K562 (cell line): ENCODE data around the gene NPR1. TPM values are rescaled to one million over a fixed set of nuclear protein-coding genes. Genes with fewer than 3 reads are reported as not detected.

Experiments
- ATAC-seq: fragments of 200-7000 bp; cut with Tn5 transposase; 3 replicates; pipeline ENCODE4 v1.9.1; 2020; ENCODE audit warnings: moderate library complexity
- BruUV-seq: library from RNA; stranded (reverse); fragments of 400-500 nt; replicated peaks from 2 replicates; lab custom pipeline; 2021; lab: Mats Ljungman, UMichigan
- CTCF ChIA-PET: fragments of 300-600 bp; formaldehyde crosslinking; extraction: SDS; loops from one replicate; lab custom pipeline; 2021; ENCODE audit warnings: low intra/inter-chr PET ratio; lab: Yijun Ruan, JAX
- POLR2A ChIA-PET: fragments of 300-600, 350-650 bp; sonication (Branson Sonifier 250); formaldehyde crosslinking; extraction: SDS; loops from one replicate; lab custom pipeline; 2021; ENCODE audit warnings: antibody characterized with exemption, inconsistent platforms; lab: Yijun Ruan, JAX
- DNase-seq, 4 experiments: peaks; one replicate each; pipeline versions ENCODE4 v3.0.0 to v3.0.0-alpha.2; 2011 to 2018; ENCODE audit warnings: low spot score in 3 of 4, mixed read lengths in 3 of 4; ENCODE audit errors: extremely low read depth in 1 of 4
- FAIRE-seq: peaks from 2 replicates; lab custom pipeline; 2011; peaks lifted over from hg19 to GRCh38; lab: Jason Lieb, UNC
- H2AFZ ChIP-seq: 2 replicates; pipeline ENCODE4 v1.6.0; 2011; ENCODE audit warnings: low read depth, low read length, control low read depth, inconsistent platforms
- H3K27ac ChIP-seq: fragments of 200-600 bp; 3 replicates; pipeline ENCODE4 v1.8.0; 2011; ENCODE audit warnings: low read depth, mild to moderate bottlenecking, control low read depth, inconsistent platforms, low read length, moderate library complexity, mixed read lengths; ENCODE audit errors: extremely low read depth
- H3K27me3 ChIP-seq, 2 experiments: fragments of 300-600 bp in 1 of 2; 2 replicates in 1 of 2; 3 replicates in 1 of 2; pipeline versions ENCODE4 v1.6.0 to v1.8.0; 2011; ENCODE audit warnings: inconsistent platforms in 2 of 2, low read length in 2 of 2, mild to moderate bottlenecking in 1 of 2, mixed read lengths in 1 of 2, moderate library complexity in 1 of 2; ENCODE audit not compliant: control insufficient read depth in 2 of 2, insufficient read depth in 2 of 2
- H3K36me3 ChIP-seq: fragments of 300-600 bp; 3 replicates; pipeline ENCODE4 v1.8.0; 2011; ENCODE audit warnings: mild to moderate bottlenecking, low read length, inconsistent platforms; ENCODE audit not compliant: control insufficient read depth, insufficient read depth
- H3K4me1 ChIP-seq, 2 experiments: fragments of 200-600 bp in 1 of 2; replicated peaks in 1 of 2; 2 replicates in 1 of 2; 3 replicates in 1 of 2; pipeline versions ENCODE4 v1.5.1 to v1.8.0; 2011; ENCODE audit warnings: inconsistent platforms in 2 of 2, low read length in 2 of 2, mild to moderate bottlenecking in 1 of 2, mixed read lengths in 1 of 2, moderate library complexity in 1 of 2; ENCODE audit not compliant: control insufficient read depth in 2 of 2, insufficient read depth in 2 of 2
- H3K4me2 ChIP-seq: 2 replicates; pipeline ENCODE4 v1.6.1; 2011; ENCODE audit warnings: low read length, control low read depth, inconsistent platforms, mixed read lengths; ENCODE audit not compliant: insufficient read depth
- H3K4me3 ChIP-seq: fragments of 200-600 bp; sonication (generic), shearing (Covaris generic); 2 replicates; pipeline ENCODE4 v1.5.1; 2016; ENCODE audit warnings: control low read depth, inconsistent platforms
- H3K79me2 ChIP-seq: fragments of 200-600 bp; 3 replicates; pipeline ENCODE4 v1.8.0; 2011; ENCODE audit warnings: low read length, inconsistent platforms; ENCODE audit not compliant: control insufficient read depth, insufficient read depth
- H3K9ac ChIP-seq, 2 experiments: 2 replicates each; pipeline versions ENCODE4 v1.6.0 to v1.6.1; 2011; ENCODE audit warnings: low read depth in 2 of 2, low read length in 2 of 2, control low read depth in 1 of 2, inconsistent platforms in 1 of 2, mild to moderate bottlenecking in 1 of 2, mixed read lengths in 1 of 2; ENCODE audit not compliant: insufficient read depth in 1 of 2
- H3K9me1 ChIP-seq: one replicate; pipeline ENCODE4 v1.6.0; 2011; ENCODE audit warnings: inconsistent platforms, mild to moderate bottlenecking, low read length, moderate library complexity; ENCODE audit not compliant: control insufficient read depth, insufficient read depth
- H3K9me3 ChIP-seq: replicated peaks from 2 replicates; pipeline ENCODE4 v1.5.1; 2011; ENCODE audit warnings: low read depth, low read length, inconsistent platforms; ENCODE audit not compliant: control insufficient read depth, insufficient read depth
- H4K20me1 ChIP-seq: replicated peaks from 2 replicates; pipeline ENCODE4 v1.6.1; 2011; ENCODE audit warnings: low read length, inconsistent platforms, mixed read lengths; ENCODE audit not compliant: control insufficient read depth, insufficient read depth
- CBFA2T2 ChIP-seq: fragments of 450-650 bp; conservative IDR thresholded peaks from 2 replicates; pipeline ENCODE4 v1.6.1; 2017; ENCODE audit warnings: mild to moderate bottlenecking
- EGR1 ChIP-seq: fragments of 450-650 bp; conservative IDR thresholded peaks from 2 replicates; pipeline ENCODE4 v1.6.1; 2017; ENCODE audit warnings: mild to moderate bottlenecking
- FOXM1 ChIP-seq, 2 experiments: fragments of 450-650 bp in 1 of 2; sonication (generic) in 1 of 2; formaldehyde crosslinking in 1 of 2; IDR thresholded peaks; 2 replicates each; pipeline versions ENCODE4 v1.6.1 to v1.9.0; 2017 to 2022; ENCODE audit warnings: low read depth in 2 of 2, mild to moderate bottlenecking in 2 of 2, missing genetic modification reagents in 1 of 2, moderate library complexity in 1 of 2
- FOXP1 ChIP-seq: sonication (generic); formaldehyde crosslinking; IDR thresholded peaks from 2 replicates; pipeline ENCODE4 v1.8.0; 2022; ENCODE audit warnings: mild to moderate bottlenecking, missing genetic modification reagents
- HSF4 ChIP-seq: fragments of 250-450 bp; sonication (Bioruptor Pico); IDR thresholded peaks from 2 replicates; pipeline ENCODE4 v2.1.2; 2022; ENCODE audit warnings: mild to moderate bottlenecking, moderate library complexity, borderline replicate concordance
- MAZ ChIP-seq, 2 experiments: fragments of 450-650 bp in 1 of 2; sonication (generic) in 1 of 2; formaldehyde crosslinking; IDR thresholded peaks in 1 of 2; conservative IDR thresholded peaks in 1 of 2; 2 replicates each; pipeline versions ENCODE4 v1.4.0 to v1.5.0; 2020; ENCODE audit warnings: mild to moderate bottlenecking in 1 of 2, missing genetic modification reagents in 1 of 2
- RBBP5 ChIP-seq: fragments of 200-600 bp; sonication (generic); IDR thresholded peaks from 2 replicates; pipeline ENCODE4 v1.6.1; 2012; ENCODE audit warnings: borderline replicate concordance, mild to moderate bottlenecking, low read length, control low read depth, inconsistent platforms; ENCODE audit not compliant: insufficient read depth, poor library complexity, severe bottlenecking
- STAG1 ChIP-seq: sonication (generic); formaldehyde crosslinking; IDR thresholded peaks from 2 replicates; pipeline ENCODE4 v1.5.0; 2020; ENCODE audit warnings: missing genetic modification reagents, borderline replicate concordance
- XRCC3 ChIP-seq: fragments of 450-650 bp; IDR thresholded peaks from 2 replicates; pipeline ENCODE4 v1.6.1; 2017; ENCODE audit warnings: mild to moderate bottlenecking, moderate library complexity
- YBX1 ChIP-seq: fragments of 450-650 bp; IDR thresholded peaks from 2 replicates; pipeline ENCODE4 v1.7.1; 2016; ENCODE audit warnings: mild to moderate bottlenecking
- ZBED1 ChIP-seq: IDR thresholded peaks from 2 replicates; pipeline ENCODE4 v1.6.1; 2014
- ZC3H11A ChIP-seq: IDR thresholded peaks from 2 replicates; pipeline ENCODE4 v1.6.1; 2012; ENCODE audit warnings: low read depth, low read length, improper control_type of control experiment
- ZFP1 ChIP-seq: fragments of 450-650 bp; formaldehyde crosslinking; IDR thresholded peaks from 2 replicates; pipeline ENCODE4 v1.4.0; 2020; ENCODE audit warnings: mild to moderate bottlenecking, mixed read lengths
- ZNF512 ChIP-seq: IDR thresholded peaks from 2 replicates; pipeline ENCODE4 v1.6.1; 2016; ENCODE audit warnings: missing genetic modification characterization, missing compliant biosample characterization
- ZNF75A ChIP-seq: fragments of 450-650 bp; formaldehyde crosslinking; IDR thresholded peaks from 2 replicates; pipeline ENCODE4 v1.4.0; 2020; ENCODE audit warnings: mild to moderate bottlenecking
- WGBS: fragments of 100-300 bp; shearing (Covaris generic); methylation state at CpG from one replicate; pipeline ENCODE4 v1.1.6; 2016; ENCODE audit warnings: low coverage, mixed read lengths; ENCODE audit not compliant: insufficient coverage; ENCODE audit errors: missing lambda C conversion rate; 5-methylcytosine and 5-hydroxymethylcytosine counted together
- in situ Hi-C: fragments of 300-500 bp; cut with MboI; formaldehyde crosslinking; loops from 4 replicates; pipeline ENCODE4 v1.15.0; 2018; ENCODE audit warnings: inconsistent platforms, mixed read lengths
- intact Hi-C: fragments of 100-400 bp; cut with micrococcal nuclease; formaldehyde crosslinking; loops from 2 replicates; pipeline ENCODE4 v1.14.2; 2022
- polyA plus RNA-seq, 8 experiments: library from polyadenylated mRNA; depleted of rRNA in 4 of 8; stranded (reverse) in 5 of 8; unstranded in 3 of 8; fragments of >200 nt; fragmentation: Nextera tagmentation in 2 of 8; fragmentation: Illumina TruSeq in 1 of 8; extraction: Ambion mirVana in 2 of 8; extraction: Trizol in 1 of 8; gene quantifications; 2 replicates each; pipeline versions ENCODE4 v1.2.1 to v1.2.3, GENCODE V29; 2011 to 2014; ENCODE audit warnings: inconsistent platforms in 1 of 8, missing spikeins in 1 of 8
- total RNA-seq, 7 experiments: library from RNA; depleted of rRNA in 6 of 7; stranded (reverse); fragments of >200 nt in 6 of 7; fragmentation: Illumina TruSeq in 2 of 7; extraction: Trizol in 2 of 7; gene quantifications; 2 replicates each; pipeline versions ENCODE4 v1.2.1 to v1.2.3, GENCODE V29; 2011 to 2021; ENCODE audit warnings: low replicate concordance in 1 of 7
- TF ChIP-seq, protein P1 (sequence below), 2 experiments: IDR thresholded peaks; 2 replicates each; pipeline ENCODE4 v1.6.1; 2012; ENCODE audit warnings: improper control_type of control experiment in 2 of 2, low read depth in 2 of 2, low read length in 2 of 2, borderline replicate concordance in 1 of 2

Gene NPR1
- total and polyA plus RNA-seq, 9 of the 15 experiments (the other 6 are each of a cell fraction or from before 2014, with no cell fraction given) = 0.05 to 0.16 (median 0.06) TPM; not detected in 6

DNA sequence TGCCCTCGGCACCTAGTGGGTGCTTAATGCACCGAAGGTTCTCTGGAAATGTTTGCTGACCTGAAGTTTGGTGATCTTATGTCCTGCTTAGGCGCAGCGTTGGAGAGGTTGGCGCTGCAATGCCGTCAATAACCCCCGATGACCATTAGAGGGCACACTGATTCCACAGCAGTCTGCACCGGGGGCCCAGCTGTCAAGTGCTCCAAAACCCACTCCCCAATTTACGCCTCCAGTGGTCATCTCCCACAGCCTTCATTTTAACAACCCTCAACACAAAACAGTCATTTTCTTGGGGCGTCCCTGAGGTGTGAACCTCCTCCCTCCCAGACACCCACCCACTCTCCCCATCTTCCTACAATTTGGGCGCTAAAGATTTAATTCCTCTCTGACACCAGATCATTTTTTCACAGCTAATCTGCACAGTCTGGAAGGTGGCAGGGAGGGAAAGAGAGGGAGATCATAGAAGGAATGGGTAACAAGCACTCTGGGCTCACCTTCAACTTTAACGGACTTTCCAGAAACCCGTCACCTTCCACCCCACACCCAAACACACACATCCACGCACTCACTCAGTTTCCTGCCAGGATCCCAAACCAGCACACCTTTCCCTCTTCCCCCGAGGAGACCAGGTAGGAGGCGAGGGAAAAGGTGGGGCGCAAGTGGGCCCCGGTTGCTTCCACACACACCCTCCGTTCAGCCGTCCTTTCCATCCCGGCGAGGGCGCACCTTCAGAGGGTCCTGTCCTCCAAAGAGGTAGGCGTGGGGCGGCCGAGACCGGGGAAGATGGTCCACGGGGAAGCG lies 570 bp upstream of the NPR1 start:
- H3K4me1 ChIP-seq = peaks cover 0 to 19% of the 10 kb centered on the region in 2 experiments; a peak in 3 of 5 replicates
- no peaks in the 10 kb centered on the region for H3K79me2 ChIP-seq
- no peaks in the 10 kb centered on the region for H3K9me1 ChIP-seq
- ChIA-PET CTCF (interaction anchor here (0.9 to 2.2 kb wide), 2 partner anchors 71 to 94 kb away, joined by 9 to 18 read pairs; no protein-coding TSS in a partner anchor), POLR2A (no interaction called here)
- H3K4me2 ChIP-seq = peak overlapping the region; percentile 32; the same call in 1 of the 2 replicates
- no peaks in the 10 kb centered on the region; the same call in 1 of the 2 replicates for H4K20me1 ChIP-seq
- H2AFZ ChIP-seq = peak overlapping the region; percentile 55
- DNase-seq (peak; percentile 54 to 72 (median 62)), FAIRE-seq (peak; percentile 96), ATAC-seq (peak; percentile 85)
- BruUV-seq = no TSS peak
- H3K9ac ChIP-seq = no peak overlapping the region; a peak in 1 of 4 replicates
- peaks cover 33 to 45% of the 10 kb centered on the region in 2 experiments; a peak in 4 of 5 replicates for H3K27me3 ChIP-seq
- no peaks in the 10 kb centered on the region for H3K36me3 ChIP-seq
- H3K4me3 ChIP-seq = no peak overlapping the region
- in situ Hi-C loops (loop anchor here (5.0 kb wide), 1 partner anchor 309 kb away; the partner anchor contains the start of gene RAB13), intact Hi-C loops (loop anchor here (1.0 to 5.0 kb wide), 2 partner anchors 71 to 94 kb away; no protein-coding TSS in a partner anchor)
- 11% methylated on average over 21 of the region's 29 CpGs for WGBS
- no peaks in the 10 kb centered on the region for H3K9me3 ChIP-seq
- no peak overlapping the region for H3K27ac ChIP-seq
- TF ChIP-seq EGR1 (peak; percentile 34), FOXP1 (CRISPR knock-in tag) (peak; percentile 43; the same call in 1 of the 2 replicates), RBBP5 (no peak), ZFP1 (CRISPR knock-in tag) (no peak), MAZ (CRISPR knock-in tag; conservative IDR thresholded peaks at IDR 0.05 in 1 of 2, IDR thresholded peaks at IDR 0.05 in 1 of 2) (0 out of 4 replicates have a peak, but pooled peaks of 1 of the 2 experiments have one; percentile 48), STAG1 (CRISPR knock-in tag) (peak; percentile 67; the same call in 1 of the 2 replicates), ZBED1 (no peak), FOXM1 (IDR thresholded peaks at IDR 0.05; ENCODE audit: low read depth) (no peak), FOXM1 (CRISPR knock-in tag; IDR thresholded peaks at IDR 0.05; ENCODE audit: low read depth) (no peak), HSF4 (CRISPR knock-in tag) (no peak), CBFA2T2 (no peak), YBX1 (no peak), ZC3H11A (no peak), ZNF512 (tag) (no peak), XRCC3 (no peak), ZNF75A (CRISPR knock-in tag) (no peak)
- TF ChIP-seq, protein P1, sequence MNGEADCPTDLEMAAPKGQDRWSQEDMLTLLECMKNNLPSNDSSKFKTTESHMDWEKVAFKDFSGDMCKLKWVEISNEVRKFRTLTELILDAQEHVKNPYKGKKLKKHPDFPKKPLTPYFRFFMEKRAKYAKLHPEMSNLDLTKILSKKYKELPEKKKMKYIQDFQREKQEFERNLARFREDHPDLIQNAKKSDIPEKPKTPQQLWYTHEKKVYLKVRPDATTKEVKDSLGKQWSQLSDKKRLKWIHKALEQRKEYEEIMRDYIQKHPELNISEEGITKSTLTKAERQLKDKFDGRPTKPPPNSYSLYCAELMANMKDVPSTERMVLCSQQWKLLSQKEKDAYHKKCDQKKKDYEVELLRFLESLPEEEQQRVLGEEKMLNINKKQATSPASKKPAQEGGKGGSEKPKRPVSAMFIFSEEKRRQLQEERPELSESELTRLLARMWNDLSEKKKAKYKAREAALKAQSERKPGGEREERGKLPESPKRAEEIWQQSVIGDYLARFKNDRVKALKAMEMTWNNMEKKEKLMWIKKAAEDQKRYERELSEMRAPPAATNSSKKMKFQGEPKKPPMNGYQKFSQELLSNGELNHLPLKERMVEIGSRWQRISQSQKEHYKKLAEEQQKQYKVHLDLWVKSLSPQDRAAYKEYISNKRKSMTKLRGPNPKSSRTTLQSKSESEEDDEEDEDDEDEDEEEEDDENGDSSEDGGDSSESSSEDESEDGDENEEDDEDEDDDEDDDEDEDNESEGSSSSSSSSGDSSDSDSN (IDR thresholded peaks at IDR 0.05; ENCODE audit: borderline replicate concordance in 1 of 2, low read depth in 2 of 2, low read length in 2 of 2) = no peak
